ENCODE data around the gene SLC7A4.

Gene SLC7A4

GRCh38 chr22:20980523-20980922 is 51.8 kb downstream of the SLC7A4 start:
- DNase-seq = no peak

DNA sequence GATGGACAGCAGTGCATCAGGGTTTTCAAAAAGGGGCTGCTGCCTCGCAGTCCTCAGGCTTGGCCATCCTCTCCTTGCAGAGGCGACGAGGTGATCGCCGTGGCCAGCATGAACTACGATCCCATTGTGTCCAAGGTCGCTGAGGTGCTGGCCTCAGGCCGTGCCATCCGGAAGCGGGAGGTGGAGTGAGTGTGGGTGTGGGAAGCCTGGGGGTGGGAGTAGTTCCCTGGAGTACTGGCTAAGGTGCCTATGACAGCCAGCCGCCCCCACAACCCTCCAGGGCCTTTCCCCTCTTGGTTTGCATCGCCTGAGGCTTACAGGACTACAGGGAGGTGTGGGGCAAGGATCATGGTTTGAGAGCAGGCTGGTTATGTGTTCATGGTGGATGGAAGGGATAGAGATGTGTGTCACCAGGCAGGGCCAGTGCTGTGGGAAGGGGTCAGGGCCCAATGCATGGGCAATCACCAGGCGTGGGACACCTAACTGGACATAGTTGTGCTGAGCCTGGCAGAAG is 52.4 kb downstream of the SLC7A4 start:
- DNase-seq = no peak

- DNase-seq = peak; percentile 62
Measured at GRCh38 chr22:20979243-20979809, 53.0 kb downstream of the SLC7A4 start.

All from activated CD4-positive, alpha-beta T cell treated with anti-CD3 and anti-CD28 coated beads, Interleukin-2, amount 50 U/mL, for 16 hours (primary cell).